VCaP (cell line): Measurements from ENCODE around the gene ACADM.
"Not testable (repeated sequence)": the region's sequence is repeated elsewhere in the genome, so short reads cannot be mapped to it uniquely, and the experiment has no call there.

Experiments used
- H3K27ac ChIP-seq: fragments of 450-650 bp; 2 replicates; pipeline ENCODE4 v1.5.1; 2017
- CTCF ChIP-seq: fragments of 450-650 bp; conservative IDR thresholded peaks from 2 replicates; pipeline ENCODE4 v1.5.1; 2017; ENCODE audit warnings: mild to moderate bottlenecking, moderate library complexity

The ACADM gene

GRCh38 chr1:75724472-75725022, at the start of gene ACADM:
Gene ACADM, plus strand, starts transcription at chr1:75724709. Its CDS starts 79 bp downstream, at chr1:75724788.
- TF ChIP-seq CTCF: no peak; the same call in 1 of the 2 replicates
- H3K27ac ChIP-seq: peak within 1 kb of the TSS; percentile 91

GRCh38 chr1:75677443-75677842, 47.1 kb upstream of the ACADM start:
- TF ChIP-seq CTCF: no peak
- H3K27ac ChIP-seq: no peak overlapping the region

GRCh38 chr1:75677964-75678363, 46.5 kb upstream of the ACADM start:
- H3K27ac ChIP-seq: not testable (repeated sequence)

- TF ChIP-seq CTCF: no peak
These were observed 34.0 kb upstream of the ACADM start for GRCh38 chr1:75690547-75690946.

GRCh38 chr1:75693551-75693950, 31.0 kb upstream of the ACADM start:
- TF ChIP-seq CTCF: no peak
- H3K27ac ChIP-seq: no peak overlapping the region

More at GRCh38 chr1:75690547-75690946, 34.0 kb upstream of the ACADM start:
- no peak overlapping the region for H3K27ac ChIP-seq

GRCh38 chr1:75696000-75696399, 28.5 kb upstream of the ACADM start:
- TF ChIP-seq CTCF: no peak
- H3K27ac ChIP-seq: no peak overlapping the region

GRCh38 chr1:75707191-75707590, 17.3 kb upstream of the ACADM start:
- TF ChIP-seq CTCF: no peak
- H3K27ac ChIP-seq: no peak overlapping the region

- no peak for TF ChIP-seq CTCF
- H3K27ac ChIP-seq: no peak overlapping the region
These were observed 15.6 kb upstream of the ACADM start for GRCh38 chr1:75708910-75709309.
